ENCODE data around the gene MEF2C. TPM values are rescaled to one million over a fixed set of nuclear protein-coding genes. Genes with fewer than 3 reads are reported as not detected.

The MEF2C gene
- total RNA-seq, 3 donors from 2014 or later (not counting 1 experiment from before 2014, with no cell fraction given): 9.2 to 22.0 (median 18.3) TPM

DNA sequence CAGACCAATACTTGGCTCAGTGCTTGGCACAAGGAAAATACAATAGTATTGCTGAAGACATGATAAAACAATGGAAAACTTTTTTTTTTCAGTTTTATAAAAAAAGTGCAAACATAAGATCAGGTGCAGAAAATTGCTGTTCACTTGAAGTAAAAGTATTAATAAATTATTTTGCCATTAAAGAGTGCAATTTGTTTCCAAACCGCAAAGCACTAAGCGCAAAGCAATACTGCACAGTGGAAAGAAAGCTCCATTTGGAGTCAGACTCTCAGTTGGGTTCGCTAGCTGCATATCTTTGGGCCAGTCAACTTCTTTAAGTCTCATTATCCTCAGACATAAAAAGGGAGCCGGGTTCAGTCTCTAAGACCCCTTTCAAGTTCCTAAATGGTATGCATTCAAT, 45.8 kb downstream of the MEF2C start:
- 89% methylated on average over 4 of the region's 4 CpGs for WGBS (ENCODE audit: insufficient coverage)
- intact Hi-C loops (cut with micrococcal nuclease): no loop called here
- no peak overlapping the region for H3K4me3 Mint-ChIP-seq
- H3K36me3 Mint-ChIP-seq: no peaks in the 10 kb centered on the region
- H3K27ac Mint-ChIP-seq: no peak overlapping the region
- H3K36me3 ChIP-seq (ENCODE audit: control insufficient read depth, insufficient read depth, low read length): no peaks in the 10 kb centered on the region
- H3K4me1 Mint-ChIP-seq: peaks cover 0 to 5% of the 10 kb centered on the region in 2 donors
- no peak for DNase-seq
- no peak overlapping the region for H3K4me3 ChIP-seq (ENCODE audit: low read length)
- H3K4me1 ChIP-seq (ENCODE audit: control insufficient read depth, insufficient read depth, low read length): no peaks in the 10 kb centered on the region
- H3K9me3 Mint-ChIP-seq: no peaks in the 10 kb centered on the region
- H3K27me3 ChIP-seq (ENCODE audit: control insufficient read depth, insufficient read depth, low read length): no peaks in the 10 kb centered on the region
- no peaks in the 10 kb centered on the region for H3K27me3 Mint-ChIP-seq (ENCODE audit: low read depth in 2 of 2)
- no peak for ATAC-seq
- TF ChIP-seq, protein P1, sequence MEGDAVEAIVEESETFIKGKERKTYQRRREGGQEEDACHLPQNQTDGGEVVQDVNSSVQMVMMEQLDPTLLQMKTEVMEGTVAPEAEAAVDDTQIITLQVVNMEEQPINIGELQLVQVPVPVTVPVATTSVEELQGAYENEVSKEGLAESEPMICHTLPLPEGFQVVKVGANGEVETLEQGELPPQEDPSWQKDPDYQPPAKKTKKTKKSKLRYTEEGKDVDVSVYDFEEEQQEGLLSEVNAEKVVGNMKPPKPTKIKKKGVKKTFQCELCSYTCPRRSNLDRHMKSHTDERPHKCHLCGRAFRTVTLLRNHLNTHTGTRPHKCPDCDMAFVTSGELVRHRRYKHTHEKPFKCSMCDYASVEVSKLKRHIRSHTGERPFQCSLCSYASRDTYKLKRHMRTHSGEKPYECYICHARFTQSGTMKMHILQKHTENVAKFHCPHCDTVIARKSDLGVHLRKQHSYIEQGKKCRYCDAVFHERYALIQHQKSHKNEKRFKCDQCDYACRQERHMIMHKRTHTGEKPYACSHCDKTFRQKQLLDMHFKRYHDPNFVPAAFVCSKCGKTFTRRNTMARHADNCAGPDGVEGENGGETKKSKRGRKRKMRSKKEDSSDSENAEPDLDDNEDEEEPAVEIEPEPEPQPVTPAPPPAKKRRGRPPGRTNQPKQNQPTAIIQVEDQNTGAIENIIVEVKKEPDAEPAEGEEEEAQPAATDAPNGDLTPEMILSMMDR (IDR thresholded peaks at IDR 0.05): no peak
- no peaks in the 10 kb centered on the region for H3K9me3 ChIP-seq (ENCODE audit: control insufficient read depth, insufficient read depth, low read length)
- no peak overlapping the region for H3K27ac ChIP-seq (ENCODE audit: low read length)

DNA sequence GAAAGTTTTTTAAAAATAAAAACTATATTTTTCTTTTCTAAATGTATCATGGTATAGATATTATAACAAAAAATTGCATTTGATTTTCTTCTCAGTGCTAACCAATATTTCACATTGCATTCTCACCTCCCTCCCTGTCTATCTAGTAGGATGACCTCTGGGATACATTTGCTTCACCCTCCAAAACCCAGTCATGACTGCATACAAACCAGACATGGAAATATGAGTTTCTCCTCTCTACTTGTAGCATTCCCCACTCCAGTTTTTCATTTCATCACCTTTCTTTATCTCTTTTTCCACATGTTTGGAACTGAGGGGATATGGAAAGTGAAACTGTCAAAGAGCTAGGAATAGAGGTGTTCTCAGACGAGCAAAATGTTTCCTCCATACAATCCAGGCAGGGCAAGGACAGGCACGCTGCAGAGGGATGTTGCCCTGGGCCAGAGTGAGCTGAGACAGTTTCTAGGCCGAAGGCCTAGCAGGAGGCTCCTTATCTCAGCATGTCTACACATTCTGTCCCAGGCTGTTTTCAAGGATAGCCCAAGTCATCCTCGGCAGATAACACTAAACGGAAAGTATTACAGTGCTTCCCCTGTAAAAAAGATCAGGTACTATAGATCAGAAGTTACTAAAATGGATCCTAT, 46.7 kb downstream of the MEF2C start:
- Histone ChIP-seq H3K27me3 (ENCODE audit: control insufficient read depth, insufficient read depth, low read length) (no peaks in the 10 kb centered on the region), H3K9me3 (ENCODE audit: control insufficient read depth, insufficient read depth, low read length) (no peaks in the 10 kb centered on the region), H3K27ac (ENCODE audit: low read length) (no peak overlapping the region), H3K36me3 (ENCODE audit: control insufficient read depth, insufficient read depth, low read length) (no peaks in the 10 kb centered on the region), H3K4me3 (ENCODE audit: low read length) (no peak overlapping the region), H3K4me1 (ENCODE audit: control insufficient read depth, insufficient read depth, low read length) (no peaks in the 10 kb centered on the region)
- DNase-seq (no peak), ATAC-seq (no peak)
- Mint-ChIP-seq H3K36me3 (no peaks in the 10 kb centered on the region), H3K9me3 (no peaks in the 10 kb centered on the region), H3K4me1 (peaks cover 0 to 5% of the 10 kb centered on the region in 2 donors), H3K4me3 (no peak overlapping the region), H3K27me3 (ENCODE audit: low read depth in 2 of 2) (no peaks in the 10 kb centered on the region), H3K27ac (no peak overlapping the region)
- 67% methylated on average over 5 of the region's 5 CpGs for WGBS (ENCODE audit: insufficient coverage)
- intact Hi-C loops (cut with micrococcal nuclease): no loop called here
- TF ChIP-seq, protein P1 (IDR thresholded peaks at IDR 0.05): no peak

DNA sequence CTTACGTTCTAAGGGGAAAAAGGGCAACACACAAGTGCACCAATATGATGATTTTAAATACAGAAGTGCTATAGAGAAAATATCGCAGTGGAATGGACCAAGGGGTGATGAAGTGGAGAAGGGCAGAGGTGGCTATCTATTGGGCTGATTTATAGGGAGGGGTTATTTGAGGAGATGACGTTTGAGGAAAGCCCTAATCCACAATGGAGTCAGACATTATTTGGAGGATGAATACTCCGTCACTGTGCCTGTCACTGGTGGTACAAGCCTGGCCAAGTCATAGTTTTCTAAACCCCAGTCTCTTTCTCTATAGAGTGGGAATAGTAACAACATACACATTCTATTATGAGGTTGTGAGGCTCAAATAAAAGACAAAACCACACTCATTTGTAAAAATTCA, 48.5 kb downstream of the MEF2C start:
- H3K27ac Mint-ChIP-seq: no peak overlapping the region
- no peaks in the 10 kb centered on the region for H3K9me3 Mint-ChIP-seq
- H3K4me1 Mint-ChIP-seq: peaks cover 9 to 15% of the 10 kb centered on the region in 2 donors
- H3K27ac ChIP-seq (ENCODE audit: low read length): no peak overlapping the region
- H3K36me3 Mint-ChIP-seq: no peaks in the 10 kb centered on the region
- ATAC-seq: no peak
- DNase-seq: no peak
- 97% methylated on average over 3 of the region's 4 CpGs for WGBS (ENCODE audit: insufficient coverage)
- H3K27me3 Mint-ChIP-seq (ENCODE audit: low read depth in 2 of 2): no peaks in the 10 kb centered on the region
- TF ChIP-seq, protein P1 (IDR thresholded peaks at IDR 0.05): no peak
- no peaks in the 10 kb centered on the region for H3K36me3 ChIP-seq (ENCODE audit: control insufficient read depth, insufficient read depth, low read length)
- no peaks in the 10 kb centered on the region for H3K9me3 ChIP-seq (ENCODE audit: control insufficient read depth, insufficient read depth, low read length)
- intact Hi-C loops (cut with micrococcal nuclease): no loop called here
- no peaks in the 10 kb centered on the region for H3K4me1 ChIP-seq (ENCODE audit: control insufficient read depth, insufficient read depth, low read length)
- H3K4me3 ChIP-seq (ENCODE audit: low read length): no peak overlapping the region
- no peak overlapping the region for H3K4me3 Mint-ChIP-seq
- no peaks in the 10 kb centered on the region for H3K27me3 ChIP-seq (ENCODE audit: control insufficient read depth, insufficient read depth, low read length)

DNA sequence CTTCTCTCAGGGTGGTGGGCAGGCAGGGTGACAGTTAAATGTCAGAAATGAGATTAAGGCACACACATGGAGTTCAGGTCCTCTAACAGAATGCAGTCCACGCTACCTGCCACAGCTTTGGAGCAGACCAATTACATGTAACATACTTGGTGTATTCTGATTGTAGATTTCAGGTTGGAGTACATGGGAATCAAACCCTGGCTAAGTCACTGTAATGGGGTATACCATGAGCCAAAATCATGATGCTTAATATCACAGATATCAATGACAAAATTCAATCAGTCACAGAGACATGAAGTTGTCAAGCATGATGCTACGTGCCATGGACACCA, 48.9 kb downstream of the MEF2C start:
- no peaks in the 10 kb centered on the region for H3K27me3 Mint-ChIP-seq (ENCODE audit: low read depth in 2 of 2)
- Histone ChIP-seq H3K27me3 (ENCODE audit: control insufficient read depth, insufficient read depth, low read length) (no peaks in the 10 kb centered on the region), H3K4me3 (ENCODE audit: low read length) (no peak overlapping the region), H3K9me3 (ENCODE audit: control insufficient read depth, insufficient read depth, low read length) (no peaks in the 10 kb centered on the region), H3K36me3 (ENCODE audit: control insufficient read depth, insufficient read depth, low read length) (no peaks in the 10 kb centered on the region), H3K27ac (ENCODE audit: low read length) (peak overlapping the region; percentile 34), H3K4me1 (ENCODE audit: control insufficient read depth, insufficient read depth, low read length) (no peaks in the 10 kb centered on the region)
- intact Hi-C loops (cut with micrococcal nuclease): no loop called here
- TF ChIP-seq, protein P1 (IDR thresholded peaks at IDR 0.05): no peak
- no peak overlapping the region for H3K27ac Mint-ChIP-seq
- DNase-seq: no peak
- H3K4me1 Mint-ChIP-seq: peaks cover 9 to 18% of the 10 kb centered on the region in 2 donors
- WGBS (ENCODE audit: insufficient coverage): 95% methylated on average over 2 of the region's 2 CpGs
- H3K36me3 Mint-ChIP-seq: no peaks in the 10 kb centered on the region
- ATAC-seq: no peak
- no peak overlapping the region for H3K4me3 Mint-ChIP-seq
- no peaks in the 10 kb centered on the region for H3K9me3 Mint-ChIP-seq

Data from natural killer cell (primary cell).